Medulla oblongata (tissue), 1 donor: Measurements from ENCODE around the gene COL10A1.

Source experiments
- DNase-seq: peaks from one replicate; pipeline ENCODE4 v3.0.0-alpha.2; 2015; ENCODE audit errors: extremely low spot score

Gene COL10A1

DNA sequence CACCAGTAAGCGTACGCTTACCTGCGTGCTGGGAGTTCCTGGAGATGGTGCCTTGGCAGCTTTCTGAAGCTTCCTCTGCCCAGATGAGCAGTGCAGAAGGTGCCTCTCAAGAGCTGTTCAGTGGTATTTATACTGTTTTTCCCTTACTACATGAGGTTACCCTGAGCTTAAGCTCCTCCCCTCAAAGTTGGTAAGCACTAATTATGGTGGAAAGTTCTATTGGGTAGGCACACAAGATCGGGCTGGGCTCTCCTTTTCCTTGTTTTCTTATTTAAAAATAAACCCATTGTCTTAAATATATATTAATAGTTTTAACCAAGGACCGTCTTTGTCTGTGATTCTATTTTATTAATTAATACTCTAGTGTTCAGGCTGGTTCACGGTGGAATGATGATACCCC lies at the start of gene COL10A1:
Gene COL10A1, minus strand, starts transcription at position 101 of the 400 bp plus-strand sequence. CDS start 640 bp downstream, outside the sequence.
- no peak for DNase-seq

DNA sequence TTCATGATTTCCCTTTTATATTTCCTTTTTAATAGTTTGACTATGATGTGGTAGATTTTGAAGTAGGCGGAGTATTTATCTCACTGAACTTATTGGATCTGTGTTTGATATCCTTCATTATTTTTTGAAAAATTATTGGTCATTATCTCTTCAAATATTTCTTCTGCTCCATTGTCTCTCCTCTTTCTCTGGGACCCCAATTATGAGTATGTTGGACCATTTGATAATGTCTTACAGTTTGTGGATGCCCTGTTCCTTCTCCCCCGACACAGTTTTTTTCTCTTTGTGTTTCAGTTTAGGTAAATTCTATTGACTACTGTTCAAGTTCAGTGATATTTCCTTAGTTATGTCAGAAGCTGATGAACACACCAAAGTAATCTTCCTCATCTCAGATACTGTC lies 49.4 kb upstream of the COL10A1 start:
- no peak for DNase-seq

DNA sequence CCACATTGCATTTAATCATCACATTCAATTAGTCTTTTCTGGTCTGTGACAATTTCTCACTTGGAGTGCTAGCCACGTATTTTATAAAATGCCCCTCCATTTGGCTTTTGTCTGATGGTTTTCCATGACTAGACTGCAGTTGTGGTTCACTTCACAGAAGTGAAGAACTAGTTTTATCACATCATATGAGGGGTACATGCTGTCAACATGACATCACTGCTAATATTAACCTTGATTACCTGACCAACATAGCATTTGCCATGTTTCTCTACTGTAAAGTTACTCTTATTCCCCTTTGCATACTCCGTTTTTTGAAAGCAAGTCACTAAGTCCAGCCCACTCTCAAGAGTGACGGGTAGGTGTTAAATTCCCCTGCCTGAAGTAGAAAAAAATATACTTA lies 48.0 kb upstream of the COL10A1 start:
- DNase-seq = no peak

DNA sequence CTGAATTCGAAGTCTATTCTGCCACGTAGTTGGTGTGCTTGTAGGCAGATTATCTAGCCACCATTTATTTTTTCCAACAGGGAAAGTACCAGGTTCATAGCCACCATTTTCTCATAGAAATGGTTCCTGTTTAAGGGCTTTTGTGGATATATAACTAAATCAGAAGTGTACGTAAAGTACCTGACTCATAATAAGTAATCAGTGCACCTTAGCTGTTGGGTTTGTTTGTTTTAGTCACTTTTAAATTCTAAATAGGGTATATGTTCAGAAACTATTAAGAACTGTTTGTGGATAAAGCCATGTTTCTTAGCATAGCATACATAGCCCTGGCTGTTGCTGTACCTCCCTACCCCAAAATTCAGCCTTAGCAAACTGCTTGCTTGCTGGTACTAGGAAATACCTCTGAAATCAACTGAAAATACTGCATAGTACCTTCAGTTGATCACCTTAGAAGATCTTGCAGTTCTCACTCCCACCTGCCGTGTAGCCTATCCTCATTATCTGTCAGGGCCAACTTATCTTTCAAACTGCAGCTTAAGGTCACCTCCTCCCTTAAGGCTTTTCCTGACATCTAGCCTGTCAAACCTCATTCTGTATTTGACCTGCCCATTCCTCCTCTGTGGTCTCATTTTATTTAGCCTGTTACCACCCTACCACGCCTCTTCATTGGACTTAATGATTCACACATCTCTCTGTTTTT lies 44.6 kb upstream of the COL10A1 start:
- DNase-seq = no peak

DNA sequence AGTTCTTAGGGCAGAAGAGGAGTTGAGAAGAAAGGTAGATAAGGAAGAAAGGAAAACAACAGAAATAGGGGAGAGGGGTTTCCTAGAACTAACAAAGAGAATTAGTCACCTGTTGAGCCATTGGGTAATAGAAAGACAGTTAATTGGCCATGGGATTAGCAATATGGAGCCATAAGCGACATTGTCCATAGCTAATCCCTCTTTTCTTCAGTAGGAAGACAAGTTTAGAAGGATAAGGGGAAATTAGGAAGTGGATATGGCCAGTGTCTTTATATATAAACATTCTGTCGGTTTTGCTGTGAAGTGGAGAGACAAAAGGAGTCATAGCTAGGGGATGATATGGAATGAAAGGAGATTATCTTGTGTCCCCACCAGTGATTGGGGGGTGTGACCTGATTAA lies 43.9 kb upstream of the COL10A1 start:
- no peak for DNase-seq

DNA sequence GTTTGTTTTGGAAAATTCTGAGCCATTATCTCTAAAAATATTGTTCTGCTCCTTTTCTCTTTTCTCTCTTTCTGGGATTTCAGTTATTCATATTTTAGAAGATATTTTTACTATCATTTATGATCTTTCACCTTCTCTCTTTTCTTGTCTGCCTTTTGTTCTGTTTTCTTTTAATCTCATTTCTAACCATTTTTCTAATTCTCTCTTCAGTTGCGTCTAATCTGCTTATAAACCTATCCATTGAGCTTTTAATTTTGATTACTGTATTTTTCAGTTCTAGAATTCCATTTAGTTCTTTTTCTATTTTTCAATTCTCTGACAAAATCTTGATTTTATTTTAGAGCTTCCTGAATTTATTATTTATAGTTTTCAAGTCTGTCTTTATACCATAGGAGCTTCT lies 42.2 kb upstream of the COL10A1 start:
- no peak for DNase-seq

DNA sequence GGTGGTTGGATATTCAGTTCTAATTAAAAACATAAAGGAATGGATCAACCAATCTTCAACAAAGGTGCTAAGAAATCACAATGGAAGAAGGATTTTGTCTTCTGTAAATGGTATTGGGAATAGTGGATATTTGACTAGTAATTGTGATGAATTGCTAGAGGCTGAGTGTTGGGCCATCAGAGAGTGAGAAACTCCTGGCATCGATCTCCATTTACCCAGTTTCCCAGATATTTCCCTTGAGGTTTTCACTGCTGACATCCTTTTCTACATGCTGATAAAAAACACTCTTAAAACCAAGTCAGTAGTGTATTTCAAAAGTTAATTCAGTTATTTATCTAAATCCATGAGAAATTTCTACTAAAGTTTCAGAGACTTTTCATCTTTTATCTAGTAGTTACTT lies 40.4 kb upstream of the COL10A1 start:
- DNase-seq = no peak

DNA sequence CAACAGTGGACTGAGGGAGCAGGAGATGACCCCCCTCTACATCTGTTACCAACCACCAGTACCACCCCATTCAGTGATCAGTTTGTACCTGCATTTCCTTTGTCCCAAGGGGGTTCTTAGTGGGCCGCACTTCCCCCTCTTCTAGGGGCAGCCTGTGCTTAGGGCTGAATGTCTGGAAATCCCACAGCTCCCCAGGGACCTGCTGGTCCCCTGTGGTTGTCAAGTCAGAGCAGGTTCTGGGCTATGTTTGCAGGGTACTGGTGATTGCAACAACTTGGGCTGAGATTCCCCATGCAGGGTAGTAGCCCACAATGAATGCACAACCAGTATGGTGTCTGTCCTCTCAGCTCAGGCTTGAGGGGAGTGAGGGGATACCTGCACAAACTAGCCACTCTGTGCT lies 39.7 kb upstream of the COL10A1 start:
- no peak for DNase-seq

DNA sequence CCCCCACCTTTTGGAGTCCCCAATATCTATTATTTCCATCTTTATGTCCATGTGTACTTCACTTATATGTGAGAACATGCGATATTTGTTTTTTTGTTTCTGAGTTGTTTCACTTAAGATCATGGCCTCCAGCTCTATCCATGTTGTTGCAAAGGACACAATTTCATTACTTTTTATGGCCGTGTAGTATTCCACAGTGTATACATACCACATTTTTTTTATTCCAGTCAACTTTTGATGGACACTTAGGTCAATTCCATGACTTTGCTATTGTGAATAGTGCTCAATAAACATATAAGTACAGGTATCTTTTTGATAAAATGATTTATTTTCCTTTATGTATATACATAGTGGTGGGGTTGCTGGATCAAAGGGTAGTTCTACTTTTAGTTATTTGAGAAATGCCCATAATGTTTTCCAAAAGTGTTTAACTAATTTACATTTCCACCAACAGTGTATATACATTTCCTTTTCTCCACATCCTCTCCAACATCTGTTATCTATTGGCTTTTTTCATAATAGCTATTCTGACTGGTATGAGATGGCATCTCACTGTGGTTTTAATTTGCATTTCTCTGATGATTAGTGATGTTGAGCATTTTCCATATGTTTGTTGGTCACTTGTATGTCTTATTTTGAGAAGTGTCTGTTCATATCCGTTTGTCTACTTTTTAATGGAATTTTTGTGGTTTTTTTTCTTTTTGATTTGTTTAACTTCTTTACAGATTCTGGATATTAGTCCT lies 34.0 kb upstream of the COL10A1 start:
- DNase-seq = no peak

DNA sequence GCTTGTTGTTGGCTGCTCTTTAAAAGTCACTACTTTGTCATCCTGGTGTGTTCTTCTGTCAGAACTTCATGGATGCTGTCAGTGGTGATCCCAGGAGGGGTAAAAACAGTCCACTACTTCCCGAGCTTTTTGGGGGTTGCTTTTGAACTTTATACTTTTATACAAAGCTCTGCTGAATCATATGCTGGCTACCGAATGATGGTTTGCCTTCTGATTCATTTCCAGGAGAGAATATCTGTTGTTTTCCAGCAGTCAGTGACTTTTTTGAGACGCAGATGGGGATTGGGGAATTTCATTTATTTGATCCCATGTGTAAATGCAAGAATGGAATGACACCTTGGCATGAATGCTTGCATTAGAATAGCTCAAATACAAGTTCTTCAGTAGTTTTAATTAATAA lies 32.7 kb upstream of the COL10A1 start:
- no peak for DNase-seq

DNA sequence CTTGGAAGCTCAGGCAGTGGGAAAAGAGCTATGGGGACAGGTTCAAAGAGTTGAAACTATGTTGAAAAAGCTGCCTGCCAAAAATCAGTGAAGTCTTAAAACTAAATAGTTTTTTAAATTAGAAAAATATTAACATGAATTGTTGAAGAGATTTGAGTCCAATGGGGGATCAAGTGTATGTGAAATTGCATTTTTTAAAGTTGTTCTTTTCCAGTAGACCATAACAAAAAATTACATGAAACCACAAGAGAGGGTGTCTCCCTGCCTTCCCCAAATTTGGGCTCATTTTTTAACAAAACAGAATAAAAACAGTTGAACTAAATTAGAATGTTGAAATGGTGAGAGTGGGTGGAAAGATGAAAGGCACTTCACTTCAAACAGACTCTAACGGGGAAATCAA lies 31.5 kb upstream of the COL10A1 start:
- no peak for DNase-seq

DNA sequence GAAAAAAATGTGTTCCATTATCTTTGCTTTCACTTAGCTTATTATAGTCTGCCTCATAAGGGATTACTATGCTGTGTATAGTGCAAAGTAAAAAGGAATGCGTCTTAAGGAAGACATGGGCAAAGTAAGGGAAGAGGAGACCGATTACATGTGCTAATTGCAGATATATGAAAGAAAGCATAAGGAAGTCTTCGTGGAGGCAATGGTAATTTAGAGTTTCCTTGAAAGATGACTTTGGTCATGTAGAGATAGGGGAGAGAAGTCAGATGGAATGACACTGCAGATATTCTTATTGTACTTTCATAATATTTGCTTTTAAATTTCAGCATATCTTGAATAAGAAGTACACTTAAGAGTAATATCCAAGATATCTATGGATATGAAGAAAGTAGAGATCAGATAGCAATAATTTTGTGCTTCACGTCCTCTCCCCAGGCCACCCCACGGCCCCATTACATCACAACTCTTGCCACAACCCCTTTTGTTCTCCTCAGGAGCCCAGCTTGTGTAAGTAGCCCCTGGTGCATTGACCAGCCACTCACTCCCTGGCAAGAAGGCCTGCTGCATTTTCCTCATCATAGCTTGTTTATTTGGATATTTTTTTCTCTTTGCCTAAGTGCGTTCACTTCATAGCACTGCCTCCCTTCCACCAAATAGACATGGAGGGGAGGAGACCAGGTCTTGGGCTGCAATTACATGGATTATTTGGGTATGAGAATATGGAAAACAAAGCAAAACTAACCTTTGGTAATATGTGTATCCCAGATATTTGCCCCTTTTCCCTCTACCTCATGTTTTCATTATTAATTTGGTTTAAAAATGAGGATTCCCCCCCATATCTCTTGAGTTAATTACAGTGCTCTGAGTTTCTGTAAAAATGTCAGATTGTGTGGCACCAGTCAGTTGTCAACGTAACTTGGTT lies 30.7 kb upstream of the COL10A1 start:
- no peak for DNase-seq

DNA sequence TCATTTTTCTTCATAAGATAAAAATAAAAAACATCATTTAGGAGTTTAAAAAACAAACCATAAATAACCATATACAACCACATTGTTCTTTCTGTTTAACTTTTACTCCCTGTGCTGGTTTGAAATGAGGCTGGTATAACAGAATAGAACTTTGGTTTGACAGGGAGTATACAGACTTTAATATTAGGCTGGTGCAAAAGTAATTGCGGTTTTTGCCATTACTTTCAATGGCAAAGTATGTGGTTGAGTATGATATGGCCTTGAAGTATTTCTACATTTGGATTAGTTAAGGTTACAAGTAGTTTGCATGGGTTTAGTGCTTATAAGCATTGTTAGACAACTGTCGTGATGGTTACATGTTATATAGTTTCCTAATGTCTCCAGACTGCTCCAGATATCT lies 29.0 kb upstream of the COL10A1 start:
- DNase-seq = no peak

DNA sequence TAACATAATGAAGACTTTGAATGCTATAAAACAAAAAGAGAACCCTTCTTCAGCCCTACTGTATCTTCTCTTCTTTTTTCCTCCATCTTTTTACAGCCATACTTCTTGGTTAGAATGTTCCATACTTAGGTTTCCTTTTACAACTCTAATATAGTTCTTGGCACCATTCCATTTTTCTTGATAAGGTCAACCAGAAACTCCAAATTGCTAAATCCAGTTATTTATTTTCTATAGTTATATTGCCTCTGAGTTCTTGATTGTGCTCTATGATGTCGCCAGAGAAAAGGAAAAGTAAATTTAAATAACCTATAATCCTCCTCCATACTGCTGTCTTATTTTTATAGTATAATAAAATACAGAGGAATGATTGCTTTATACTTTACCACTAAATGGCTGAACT lies 26.7 kb upstream of the COL10A1 start:
- no peak for DNase-seq

DNA sequence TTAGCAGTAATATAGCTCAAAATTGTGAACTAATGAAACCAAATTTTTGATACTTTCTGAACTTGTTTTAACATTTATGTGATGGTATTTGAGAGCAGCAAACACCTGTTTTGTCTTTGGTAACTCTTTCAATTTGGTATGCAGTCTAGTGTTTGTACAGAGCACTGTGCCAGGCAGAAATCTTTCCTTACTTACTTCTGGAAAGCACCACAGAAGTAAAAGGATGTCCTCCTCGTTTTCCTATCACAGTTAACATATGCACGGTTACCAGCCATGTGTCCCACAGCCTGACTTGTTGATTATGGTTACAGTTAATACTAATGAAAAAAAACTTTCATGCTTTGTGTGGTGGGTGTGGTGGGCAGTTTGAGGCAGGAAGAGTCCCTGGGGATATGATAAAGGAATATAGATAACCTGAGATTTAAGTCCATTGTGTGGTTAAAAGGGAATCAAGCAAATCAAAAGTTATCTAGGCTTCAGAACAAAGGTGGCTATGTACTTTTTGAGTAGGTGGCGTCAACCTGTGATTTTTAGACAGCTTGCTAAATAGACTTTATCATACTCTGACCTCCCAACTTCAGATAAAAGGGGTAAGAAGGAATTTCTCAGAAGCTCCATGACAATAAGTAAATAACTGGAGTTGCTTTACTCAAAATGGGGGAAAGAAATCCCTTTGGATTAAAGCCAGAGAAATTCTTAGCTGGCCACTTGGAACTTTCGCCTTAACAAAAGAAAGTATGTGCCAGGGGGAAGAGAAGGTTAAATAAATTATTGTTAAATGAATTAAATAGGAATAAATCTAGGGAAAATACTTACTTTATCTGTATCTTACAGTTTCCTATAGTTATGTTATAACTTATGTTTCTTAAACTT lies 20.1 kb upstream of the COL10A1 start:
- no peak for DNase-seq

DNA sequence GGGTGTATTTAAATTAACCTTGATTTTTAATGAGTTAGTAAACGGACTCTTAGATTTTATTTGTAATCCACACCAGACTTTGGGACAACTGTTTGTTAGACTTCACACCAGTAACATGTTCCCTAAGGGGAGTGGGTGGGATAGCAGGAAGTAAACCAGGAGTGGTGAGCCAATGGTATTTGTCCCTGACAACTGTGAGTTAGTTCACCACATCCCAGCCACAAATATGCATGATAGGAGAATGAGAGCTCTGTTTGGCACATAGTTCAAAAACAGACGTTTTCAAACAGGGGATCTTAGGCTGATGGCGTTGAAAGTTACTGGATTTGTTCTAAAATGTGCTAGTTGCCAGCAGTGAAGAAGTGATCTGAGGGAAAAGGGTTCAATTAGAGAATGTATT lies 18.7 kb upstream of the COL10A1 start:
- DNase-seq = no peak

DNA sequence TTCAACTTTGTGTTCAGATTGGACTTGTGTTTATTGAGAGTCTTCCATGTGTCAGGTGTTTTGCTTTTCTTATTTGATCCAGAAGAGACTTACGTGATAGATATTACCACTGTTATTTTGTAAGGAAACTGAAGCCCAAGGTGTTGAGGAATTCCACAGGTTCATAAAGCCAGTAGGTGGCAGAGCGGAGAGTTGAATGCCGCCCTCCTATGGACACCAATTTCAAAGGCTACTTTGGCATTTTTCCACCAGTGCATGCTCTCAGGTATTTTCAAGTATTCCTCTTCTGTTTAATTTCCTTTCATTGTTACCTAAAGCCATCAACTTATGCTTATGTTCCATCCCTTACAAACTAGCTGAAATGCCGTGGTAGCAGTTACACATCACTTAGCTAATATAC lies 14.0 kb upstream of the COL10A1 start:
- DNase-seq = no peak

DNA sequence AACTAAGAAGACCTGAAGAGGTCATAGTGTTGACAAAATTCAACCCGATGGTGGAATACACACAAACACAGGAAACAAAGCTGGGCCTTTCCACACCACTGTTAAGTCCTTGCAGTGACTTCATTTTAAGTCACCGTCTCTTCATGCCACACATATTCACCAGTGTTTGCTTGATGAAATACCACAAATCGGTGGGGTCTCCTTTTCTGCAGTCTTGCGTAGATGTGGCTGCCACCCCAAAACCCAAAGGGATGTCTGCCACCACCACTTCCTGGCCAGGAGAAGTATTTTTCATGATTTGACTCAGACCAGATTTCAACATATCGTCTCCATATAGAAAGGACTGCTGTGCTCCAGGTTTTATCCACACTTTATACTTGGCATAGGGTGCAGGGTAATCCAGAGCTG lies 11.0 kb upstream of the COL10A1 start:
- peak; percentile 19 for DNase-seq

DNA sequence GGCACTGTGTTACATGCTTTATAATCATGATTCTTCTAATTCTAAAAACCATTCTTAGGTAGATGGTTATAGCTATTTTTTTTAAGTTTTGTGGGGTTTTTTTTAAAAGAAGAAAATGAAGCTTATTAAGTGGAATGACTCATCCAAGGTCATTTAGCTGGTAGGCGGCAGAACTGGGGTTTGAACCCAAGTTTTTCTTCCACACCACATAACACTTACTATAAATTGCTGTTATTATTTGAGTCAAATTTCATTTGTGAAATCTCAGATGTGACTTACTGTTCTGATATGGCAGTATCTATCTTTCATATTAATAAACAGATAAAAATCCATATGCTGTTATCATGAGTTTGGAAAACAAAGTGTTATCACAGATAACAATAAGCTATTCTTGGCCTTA lies 10.4 kb upstream of the COL10A1 start:
- DNase-seq = no peak

DNA sequence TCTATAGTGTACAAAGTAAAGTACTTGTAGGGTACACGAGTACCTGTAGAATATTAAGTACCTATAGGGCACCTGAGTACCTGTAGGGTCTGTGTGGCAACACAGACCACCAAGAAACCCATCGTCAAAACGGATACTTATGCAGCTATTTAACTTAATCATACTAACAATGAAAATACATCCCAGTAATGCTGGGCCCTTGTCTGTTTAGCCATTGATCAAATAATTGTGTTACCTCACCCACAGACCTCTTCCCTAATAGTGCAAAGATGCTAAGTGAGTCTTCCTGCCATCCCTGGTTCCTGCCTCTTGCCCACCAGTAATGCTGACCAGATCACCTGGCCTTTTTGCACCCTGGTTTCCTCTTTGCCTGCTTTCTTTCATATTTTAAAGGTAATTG lies 7.5 kb upstream of the COL10A1 start:
- no peak for DNase-seq

DNA sequence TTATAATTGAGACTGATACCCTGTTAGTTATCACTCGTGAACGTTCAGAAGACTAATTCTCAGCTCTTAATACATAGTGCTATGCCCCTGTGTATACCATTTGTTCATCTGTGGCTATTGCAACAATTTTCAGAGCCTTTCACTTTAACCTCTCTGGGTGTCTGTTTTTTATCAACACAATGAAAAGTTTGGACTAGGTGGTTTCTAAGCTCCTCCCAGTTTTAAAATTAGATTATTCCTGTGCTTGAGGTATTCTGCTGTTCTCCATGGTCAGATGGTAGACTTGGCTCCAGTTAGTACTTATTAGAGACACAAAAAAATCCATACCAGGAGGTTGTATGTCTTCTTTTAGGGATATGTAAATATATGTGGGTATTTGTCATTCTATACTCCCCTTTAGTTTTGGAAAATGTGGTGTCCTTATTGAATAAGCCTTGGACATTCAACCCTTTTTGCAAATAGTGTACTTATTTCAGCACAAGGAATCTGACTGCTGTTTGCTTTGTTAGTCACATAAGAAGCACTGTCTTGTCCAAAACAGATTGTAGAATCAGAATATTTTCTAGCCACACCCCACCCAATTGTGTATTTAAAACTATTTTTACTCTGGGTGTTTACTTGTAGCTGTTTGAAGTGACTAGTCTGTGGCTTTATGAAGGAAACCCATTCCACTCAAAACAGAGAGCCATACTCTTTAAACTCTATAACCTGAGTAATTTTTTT lies 2.0 kb upstream of the COL10A1 start:
- DNase-seq = no peak
